ENCODE results near the gene CLCN2.

- TF ChIP-seq CTCF (conservative IDR thresholded peaks at IDR 0.05; ENCODE audit: low read depth, low read length) (no peak), MAFK (IDR thresholded peaks at IDR 0.05; ENCODE audit: low read depth, low read length) (no peak), CHD1 (IDR thresholded peaks at IDR 0.05; ENCODE audit: low read depth, low read length) (no peak), POLR2A (IDR thresholded peaks at IDR 0.05; ENCODE audit: low read depth, low read length) (no peak), USF2 (IDR thresholded peaks at IDR 0.05; ENCODE audit: low read depth, low read length) (no peak), MXI1 (IDR thresholded peaks at IDR 0.05; ENCODE audit: borderline replicate concordance, low read depth, low read length) (no peak), CEBPB (IDR thresholded peaks at IDR 0.05; ENCODE audit: low read depth, low read length) (no peak), ELK1 (IDR thresholded peaks at IDR 0.05; ENCODE audit: borderline replicate concordance, low read depth, low read length) (no peak), RFX5 (IDR thresholded peaks at IDR 0.05; ENCODE audit: low read depth, low read length) (no peak), SMC3 (IDR thresholded peaks at IDR 0.05; ENCODE audit: low read depth, low read length) (no peak), BHLHE40 (IDR thresholded peaks at IDR 0.05; ENCODE audit: low read depth, low read length) (no peak), RAD21 (IDR thresholded peaks at IDR 0.05; ENCODE audit: low read length) (no peak), NFE2L2 (IDR thresholded peaks at IDR 0.05; ENCODE audit: low read depth, low read length) (no peak), FOS (IDR thresholded peaks at IDR 0.05; ENCODE audit: low read depth, low read length) (no peak)
Observed at GRCh38 chr3:184343200-184343876, 18.1 kb downstream of the CLCN2 start.

All from IMR-90 (cell line).